HepG2 (cell line): ENCODE measurements around the gene RGS19. TPM values are rescaled to one million over a fixed set of nuclear protein-coding genes. Genes with fewer than 3 reads are reported as not detected.

Source experiments
- ATAC-seq: fragments of 200-7000 bp; cut with Tn5 transposase; 3 replicates; pipeline ENCODE4 v1.9.1; 2020; ENCODE audit warnings: mild to moderate bottlenecking, moderate library complexity
- BruUV-seq: library from RNA; stranded (reverse); fragments of 400-500 nt; replicated peaks from 2 replicates; lab custom pipeline; 2021; lab: Mats Ljungman, UMichigan
- CTCF ChIA-PET: fragments of 300-600 bp; formaldehyde crosslinking; extraction: SDS; loops from one replicate; lab custom pipeline; 2021; ENCODE audit warnings: low total read pairs, inconsistent platforms, low intra/inter-chr PET ratio; lab: Yijun Ruan, JAX
- POLR2A ChIA-PET: fragments of 350-600 bp; sonication (Branson Sonifier 250); formaldehyde crosslinking; loops from one replicate; lab custom pipeline; 2020; ENCODE audit warnings: antibody characterized with exemption, inconsistent platforms; lab: Yijun Ruan, JAX
- DNase-seq: peaks from one replicate; pipeline ENCODE4 v3.0.0-alpha.2; 2015; ENCODE audit warnings: low spot score
- FAIRE-seq: peaks from 3 replicates; lab custom pipeline; 2011; peaks lifted over from hg19 to GRCh38; lab: Jason Lieb, UNC
- H2AFZ ChIP-seq: one replicate; pipeline ENCODE4 v1.6.1; 2011; ENCODE audit warnings: low read length, inconsistent platforms
- H3K27ac ChIP-seq: fragments of 300-600 bp; 3 replicates; pipeline ENCODE4 v1.8.0; 2011; ENCODE audit warnings: mixed run types, mild to moderate bottlenecking, mixed read lengths, low read length, inconsistent platforms; ENCODE audit not compliant: insufficient read depth; ENCODE audit errors: extremely low read length
- H3K27me3 ChIP-seq, 2 experiments: fragments of 200-600 bp in 1 of 2; 2 replicates in 1 of 2; 3 replicates in 1 of 2; pipeline versions ENCODE4 v1.6.0 to v1.8.0; 2011; ENCODE audit warnings: low read length in 2 of 2, mild to moderate bottlenecking in 2 of 2, moderate library complexity in 2 of 2, inconsistent platforms in 1 of 2; ENCODE audit not compliant: insufficient read depth in 2 of 2, control insufficient read depth in 1 of 2
- H3K36me3 ChIP-seq, 2 experiments: fragments of 200-600 bp in 1 of 2; replicated peaks in 1 of 2; 2 replicates in 1 of 2; 3 replicates in 1 of 2; pipeline versions ENCODE4 v1.5.1 to v1.8.0; 2011; ENCODE audit warnings: low read length in 2 of 2, inconsistent platforms in 1 of 2; ENCODE audit not compliant: insufficient read depth in 2 of 2, control insufficient read depth in 1 of 2
- H3K4me1 ChIP-seq: 2 replicates; pipeline ENCODE4 v1.5.1; 2012; ENCODE audit warnings: low read length, inconsistent platforms; ENCODE audit not compliant: insufficient read depth
- H3K4me2 ChIP-seq: 2 replicates; pipeline ENCODE4 v1.6.0; 2011; ENCODE audit warnings: low read depth, low read length, inconsistent platforms
- H3K4me3 ChIP-seq, 3 experiments: fragments of 200-600 bp in 1 of 3; sonication (generic), shearing (Covaris generic) in 1 of 3; replicated peaks in 1 of 3; 2 replicates each; pipeline ENCODE4 v1.5.1; 2011 to 2016; ENCODE audit warnings: low read length in 3 of 3, inconsistent platforms in 2 of 3, low read depth in 2 of 3, mild to moderate bottlenecking in 2 of 3, control low read depth in 1 of 3, mixed read lengths in 1 of 3; ENCODE audit not compliant: insufficient read depth in 1 of 3
- H3K79me2 ChIP-seq: one replicate; pipeline ENCODE4 v1.6.1; 2011; ENCODE audit warnings: low read length, inconsistent platforms; ENCODE audit not compliant: insufficient read depth
- H3K9ac ChIP-seq: 2 replicates; pipeline ENCODE4 v1.6.0; 2011; ENCODE audit warnings: mild to moderate bottlenecking, low read depth, low read length, inconsistent platforms; ENCODE audit not compliant: insufficient read depth
- H3K9me3 ChIP-seq: 2 replicates; pipeline ENCODE4 v1.5.1; 2012; ENCODE audit warnings: mild to moderate bottlenecking, low read length
- H4K20me1 ChIP-seq: 2 replicates; pipeline ENCODE4 v1.6.0; 2011; ENCODE audit warnings: inconsistent platforms, mild to moderate bottlenecking, low read length, moderate library complexity; ENCODE audit not compliant: insufficient read depth
- AGO1 ChIP-seq: fragments of 200-400 bp; formaldehyde crosslinking; IDR thresholded peaks from 2 replicates; pipeline ENCODE4 v1.6.1; 2017; ENCODE audit warnings: mild to moderate bottlenecking, low read depth, low read length, moderate library complexity; ENCODE audit not compliant: poor library complexity, severe bottlenecking
- AGO2 ChIP-seq: fragments of 200-400 bp; formaldehyde crosslinking; optimal IDR thresholded peaks from 2 replicates; pipeline ENCODE3; 2017; ENCODE audit warnings: mild to moderate bottlenecking, low read depth, low read length, moderate library complexity
- ARNTL ChIP-seq: sonication (generic); formaldehyde crosslinking; IDR thresholded peaks from 2 replicates; pipeline ENCODE4 v1.4.0; 2020; ENCODE audit warnings: mild to moderate bottlenecking, missing genetic modification reagents
- CHD4 ChIP-seq: fragments of 200-600 bp; sonication (generic); IDR thresholded peaks from 2 replicates; pipeline ENCODE4 v1.7.0; 2017; ENCODE audit warnings: mild to moderate bottlenecking, low read length, borderline replicate concordance
- FOXA3 ChIP-seq: IDR thresholded peaks from 2 replicates; pipeline ENCODE4 v1.6.1; 2016; ENCODE audit warnings: missing genetic modification reagents, missing compliant biosample characterization
- KDM3A ChIP-seq: IDR thresholded peaks from 2 replicates; pipeline ENCODE4 v1.6.1; 2018; ENCODE audit warnings: low read depth, missing compliant biosample characterization
- MYC ChIP-seq: sonication (generic); formaldehyde crosslinking; IDR thresholded peaks from 2 replicates; pipeline ENCODE4 v1.9.0; 2021; ENCODE audit warnings: missing genetic modification reagents, borderline replicate concordance
- NFKBIZ ChIP-seq: IDR thresholded peaks from 2 replicates; pipeline ENCODE4 v1.6.1; 2018; ENCODE audit warnings: missing genetic modification reagents, missing compliant biosample characterization
- PRMT3 ChIP-seq: sonication (generic); formaldehyde crosslinking; IDR thresholded peaks from 2 replicates; pipeline ENCODE4 v1.8.1; 2022; ENCODE audit warnings: low read depth, mild to moderate bottlenecking, moderate library complexity, missing genetic modification reagents, borderline replicate concordance
- SMARCC2 ChIP-seq: fragments of 450-650 bp; IDR thresholded peaks from 2 replicates; pipeline ENCODE4 v1.6.1; 2017; ENCODE audit warnings: antibody characterized with exemption, mild to moderate bottlenecking
- STAT5B ChIP-seq: sonication (generic); formaldehyde crosslinking; IDR thresholded peaks from 2 replicates; pipeline ENCODE4 v1.4.0; 2020; ENCODE audit warnings: missing genetic modification reagents
- ZNF230 ChIP-seq: sonication (generic); formaldehyde crosslinking; IDR thresholded peaks from 2 replicates; pipeline ENCODE4 v1.4.0; 2020; ENCODE audit warnings: mild to moderate bottlenecking, missing genetic modification reagents
- ZNF501 ChIP-seq: sonication (generic); formaldehyde crosslinking; IDR thresholded peaks from 2 replicates; pipeline ENCODE4 v1.5.1; 2020; ENCODE audit warnings: mild to moderate bottlenecking, moderate library complexity, missing genetic modification reagents
- WGBS: methylation state at CpG from one replicate; pipeline ENCODE4 v1.1.6; 2017; ENCODE audit warnings: low lambda C conversion rate; 5-methylcytosine and 5-hydroxymethylcytosine counted together
- in situ Hi-C: cut with HindIII; loops from 2 replicates; pipeline ENCODE4 v1.10.0; 2017; ENCODE audit warnings: low pct_unique_long_range_greater_than_20kb; ENCODE audit not compliant: extremely low pct_ligation_motif_present
- intact Hi-C: fragments of 100-400 bp; cut with micrococcal nuclease; formaldehyde crosslinking; loops from one replicate; pipeline ENCODE4 v1.10.0; 2022; ENCODE audit not compliant: unreplicated experiment
- polyA plus RNA-seq, 8 experiments: library from polyadenylated mRNA; depleted of rRNA in 3 of 8; stranded (reverse) in 7 of 8; unstranded in 1 of 8; fragments of >200 nt; fragmentation: Illumina TruSeq in 4 of 8; extraction: Trizol in 4 of 8; gene quantifications; 2 replicates each; pipeline versions ENCODE4 v1.2.1 to v1.2.3, GENCODE V29; 2011 to 2016; ENCODE audit warnings: low read depth in 4 of 8, missing spikeins in 1 of 8, mixed read lengths in 1 of 8; ENCODE audit not compliant: insufficient read depth in 1 of 8
- total RNA-seq, 5 experiments: library from RNA; depleted of rRNA; stranded (reverse); fragments of >200 nt; fragmentation: Illumina TruSeq; extraction: Trizol; gene quantifications; 2 replicates each; pipeline ENCODE4 v1.2.3, GENCODE V29; 2016; ENCODE audit warnings: low read depth in 1 of 5
- TF ChIP-seq, protein P1 (sequence below): sonication (generic); formaldehyde crosslinking; IDR thresholded peaks from 2 replicates; pipeline ENCODE4 v1.8.0; 2022; ENCODE audit warnings: mild to moderate bottlenecking, missing genetic modification reagents, moderate library complexity
- TF ChIP-seq, protein P2 (sequence below): IDR thresholded peaks from 2 replicates; pipeline ENCODE4 v1.6.1; 2012; ENCODE audit warnings: inconsistent platforms
- TF ChIP-seq, protein P3 (sequence below): sonication (generic); formaldehyde crosslinking; IDR thresholded peaks from 2 replicates; pipeline ENCODE4 v1.8.0; 2022; ENCODE audit warnings: missing genetic modification reagents, mild to moderate bottlenecking, borderline replicate concordance
- TF ChIP-seq, protein P4 (sequence below): sonication (generic); formaldehyde crosslinking; IDR thresholded peaks from 2 replicates; pipeline ENCODE4 v1.5.0; 2020; ENCODE audit warnings: missing genetic modification reagents
- TF ChIP-seq, protein P5 (sequence below): sonication (generic); formaldehyde crosslinking; IDR thresholded peaks from 2 replicates; pipeline ENCODE4 v1.8.1; 2022; ENCODE audit warnings: mild to moderate bottlenecking, missing genetic modification reagents
- TF ChIP-seq, protein P6 (sequence below): sonication (generic); formaldehyde crosslinking; conservative IDR thresholded peaks from 2 replicates; pipeline ENCODE4 v1.8.0; 2022; ENCODE audit warnings: missing genetic modification reagents

The RGS19 gene
- total and polyA plus RNA-seq, 2 of the 13 experiments (the other 11 are each of a cell fraction or from before 2014, with no cell fraction given) = 10.7 to 11.9 TPM

DNA sequence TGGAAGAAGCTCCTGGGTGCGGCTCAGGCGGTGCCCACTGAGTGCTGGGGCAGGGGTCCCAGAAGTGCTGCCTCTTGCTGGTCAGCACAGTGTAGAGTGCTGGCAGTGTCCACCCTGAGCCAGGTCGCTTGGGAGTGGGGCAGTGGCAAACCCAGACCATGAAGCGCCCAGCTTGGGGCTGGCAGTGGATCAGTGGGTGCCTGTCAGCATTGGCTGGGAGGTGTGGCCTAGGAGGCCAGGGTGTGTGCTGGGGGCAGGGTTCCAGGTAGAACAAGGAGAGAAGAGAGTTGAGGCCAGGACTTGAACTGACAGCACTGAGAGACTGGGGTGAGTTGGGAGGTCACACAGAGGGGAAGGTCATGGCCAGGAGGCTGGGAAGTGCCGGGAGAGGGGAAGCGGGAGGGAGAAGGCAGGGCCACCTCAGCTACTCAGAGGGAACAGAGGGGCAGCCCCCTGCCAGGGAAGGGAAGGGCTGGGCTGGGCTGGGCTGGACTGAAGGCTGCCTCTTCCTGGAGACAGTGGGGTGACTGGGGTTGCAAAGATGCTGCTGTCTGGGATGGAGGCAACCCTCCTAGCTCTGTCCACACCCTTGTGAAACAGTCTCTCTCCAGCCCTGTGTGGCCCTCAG, 12.2 kb downstream of the RGS19 start:
- ChIA-PET CTCF (no interaction called here), POLR2A (interaction anchor here (1.2 to 3.7 kb wide), 3 partner anchors 11 to 110 kb away, joined by 4 to 34 read pairs (median 9); partner anchors contain the start of gene PRPF6)
- no peak for ATAC-seq
- Histone ChIP-seq H4K20me1 (peaks cover 4% of the 10 kb centered on the region; the same call in 1 of the 2 replicates), H2AFZ (no peak overlapping the region), H3K4me3 (no peak overlapping the region), H3K27ac (no peak overlapping the region), H3K27me3 (peaks cover 3 to 11% of the 10 kb centered on the region in 2 experiments; a peak in 2 of 5 replicates), H3K9me3 (no peaks in the 10 kb centered on the region), H3K4me1 (peaks cover 52% of the 10 kb centered on the region), H3K36me3 (no peaks in the 10 kb centered on the region), H3K9ac (no peak overlapping the region), H3K4me2 (no peak overlapping the region), H3K79me2 (no peaks in the 10 kb centered on the region)
- DNase-seq = no peak
- no TSS peak for BruUV-seq
- FAIRE-seq = no peak
- intact Hi-C loops (no loop called here), in situ Hi-C loops (no loop called here)
- 46% methylated on average over 6 of the region's 6 CpGs for WGBS
- TF ChIP-seq, protein P1, sequence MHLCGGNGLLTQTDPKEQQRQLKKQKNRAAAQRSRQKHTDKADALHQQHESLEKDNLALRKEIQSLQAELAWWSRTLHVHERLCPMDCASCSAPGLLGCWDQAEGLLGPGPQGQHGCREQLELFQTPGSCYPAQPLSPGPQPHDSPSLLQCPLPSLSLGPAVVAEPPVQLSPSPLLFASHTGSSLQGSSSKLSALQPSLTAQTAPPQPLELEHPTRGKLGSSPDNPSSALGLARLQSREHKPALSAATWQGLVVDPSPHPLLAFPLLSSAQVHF (CRISPR knock-in tag) = 0 out of 2 replicates have a peak, but pooled peaks have one; percentile 2
- TF ChIP-seq PRMT3 (no peak), FOXA3 (no peak), AGO2 (peak; percentile 23), NFKBIZ (CRISPR knock-in tag) (no peak), ZNF501 (CRISPR knock-in tag) (0 out of 2 replicates have a peak, but pooled peaks have one; percentile 55), AGO1 (peak; percentile 64), SMARCC2 (no peak), MYC (CRISPR knock-in tag) (no peak), STAT5B (CRISPR knock-in tag) (no peak), ZNF230 (CRISPR knock-in tag) (no peak), KDM3A (no peak), ARNTL (no peak), CHD4 (no peak)
- TF ChIP-seq, protein P2, sequence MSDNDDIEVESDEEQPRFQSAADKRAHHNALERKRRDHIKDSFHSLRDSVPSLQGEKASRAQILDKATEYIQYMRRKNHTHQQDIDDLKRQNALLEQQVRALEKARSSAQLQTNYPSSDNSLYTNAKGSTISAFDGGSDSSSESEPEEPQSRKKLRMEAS = 0 out of 2 replicates have a peak, but pooled peaks have one; percentile 22
- TF ChIP-seq, protein P3, sequence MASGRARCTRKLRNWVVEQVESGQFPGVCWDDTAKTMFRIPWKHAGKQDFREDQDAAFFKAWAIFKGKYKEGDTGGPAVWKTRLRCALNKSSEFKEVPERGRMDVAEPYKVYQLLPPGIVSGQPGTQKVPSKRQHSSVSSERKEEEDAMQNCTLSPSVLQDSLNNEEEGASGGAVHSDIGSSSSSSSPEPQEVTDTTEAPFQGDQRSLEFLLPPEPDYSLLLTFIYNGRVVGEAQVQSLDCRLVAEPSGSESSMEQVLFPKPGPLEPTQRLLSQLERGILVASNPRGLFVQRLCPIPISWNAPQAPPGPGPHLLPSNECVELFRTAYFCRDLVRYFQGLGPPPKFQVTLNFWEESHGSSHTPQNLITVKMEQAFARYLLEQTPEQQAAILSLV (CRISPR knock-in tag) = 0 out of 2 replicates have a peak, but pooled peaks have one; percentile 27
- TF ChIP-seq, protein P4, sequence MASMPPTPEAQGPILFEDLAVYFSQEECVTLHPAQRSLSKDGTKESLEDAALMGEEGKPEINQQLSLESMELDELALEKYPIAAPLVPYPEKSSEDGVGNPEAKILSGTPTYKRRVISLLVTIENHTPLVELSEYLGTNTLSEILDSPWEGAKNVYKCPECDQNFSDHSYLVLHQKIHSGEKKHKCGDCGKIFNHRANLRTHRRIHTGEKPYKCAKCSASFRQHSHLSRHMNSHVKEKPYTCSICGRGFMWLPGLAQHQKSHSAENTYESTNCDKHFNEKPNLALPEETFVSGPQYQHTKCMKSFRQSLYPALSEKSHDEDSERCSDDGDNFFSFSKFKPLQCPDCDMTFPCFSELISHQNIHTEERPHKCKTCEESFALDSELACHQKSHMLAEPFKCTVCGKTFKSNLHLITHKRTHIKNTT = no peak
- TF ChIP-seq, protein P5, sequence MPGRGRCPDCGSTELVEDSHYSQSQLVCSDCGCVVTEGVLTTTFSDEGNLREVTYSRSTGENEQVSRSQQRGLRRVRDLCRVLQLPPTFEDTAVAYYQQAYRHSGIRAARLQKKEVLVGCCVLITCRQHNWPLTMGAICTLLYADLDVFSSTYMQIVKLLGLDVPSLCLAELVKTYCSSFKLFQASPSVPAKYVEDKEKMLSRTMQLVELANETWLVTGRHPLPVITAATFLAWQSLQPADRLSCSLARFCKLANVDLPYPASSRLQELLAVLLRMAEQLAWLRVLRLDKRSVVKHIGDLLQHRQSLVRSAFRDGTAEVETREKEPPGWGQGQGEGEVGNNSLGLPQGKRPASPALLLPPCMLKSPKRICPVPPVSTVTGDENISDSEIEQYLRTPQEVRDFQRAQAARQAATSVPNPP = no peak
- TF ChIP-seq, protein P6, sequence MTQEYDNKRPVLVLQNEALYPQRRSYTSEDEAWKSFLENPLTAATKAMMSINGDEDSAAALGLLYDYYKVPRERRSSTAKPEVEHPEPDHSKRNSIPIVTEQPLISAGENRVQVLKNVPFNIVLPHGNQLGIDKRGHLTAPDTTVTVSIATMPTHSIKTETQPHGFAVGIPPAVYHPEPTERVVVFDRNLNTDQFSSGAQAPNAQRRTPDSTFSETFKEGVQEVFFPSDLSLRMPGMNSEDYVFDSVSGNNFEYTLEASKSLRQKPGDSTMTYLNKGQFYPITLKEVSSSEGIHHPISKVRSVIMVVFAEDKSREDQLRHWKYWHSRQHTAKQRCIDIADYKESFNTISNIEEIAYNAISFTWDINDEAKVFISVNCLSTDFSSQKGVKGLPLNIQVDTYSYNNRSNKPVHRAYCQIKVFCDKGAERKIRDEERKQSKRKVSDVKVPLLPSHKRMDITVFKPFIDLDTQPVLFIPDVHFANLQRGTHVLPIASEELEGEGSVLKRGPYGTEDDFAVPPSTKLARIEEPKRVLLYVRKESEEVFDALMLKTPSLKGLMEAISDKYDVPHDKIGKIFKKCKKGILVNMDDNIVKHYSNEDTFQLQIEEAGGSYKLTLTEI (CRISPR knock-in tag) = no peak
